UCSD-AML1 (cell line): ENCODE results near the gene CDX4.
"Not testable (repeated sequence)": the region's sequence is repeated elsewhere in the genome, so short reads cannot be mapped to it uniquely, and the experiment has no call there.

ENCODE experiments used
- DNase-seq: peaks from one replicate; lab custom pipeline; 2025; ENCODE audit not compliant: unreplicated experiment; lab: John Stamatoyannopoulos, UW

Gene CDX4

GRCh38 chrX:73446831-73447230 is at the start of gene CDX4:
CDX4 (plus strand) TSS chrX:73447053; CDS start chrX:73447254, 201 bp downstream.
- no peak for DNase-seq

- no peak for DNase-seq
Observed at GRCh38 chrX:73398185-73398914, 48.5 kb upstream of the CDX4 start.

GRCh38 chrX:73400136-73400748 is 46.6 kb upstream of the CDX4 start:
- no peak for DNase-seq

GRCh38 chrX:73401591-73402266 is 45.1 kb upstream of the CDX4 start:
- no peak for DNase-seq

- no peak for DNase-seq
Observed at GRCh38 chrX:73412930-73413329, 33.9 kb upstream of the CDX4 start.

GRCh38 chrX:73447311-73447794 is 500 bp downstream of the CDX4 start:
- DNase-seq, result no peak

- no peak for DNase-seq
Observed at GRCh38 chrX:73448379-73448778, 1.5 kb downstream of the CDX4 start.

GRCh38 chrX:73455171-73455570 is 8.3 kb downstream of the CDX4 start:
- DNase-seq, result no peak

GRCh38 chrX:73457306-73457705 is 10.5 kb downstream of the CDX4 start:
- DNase-seq, result no peak

GRCh38 chrX:73468376-73468775 is 21.5 kb downstream of the CDX4 start:
- no peak for DNase-seq

GRCh38 chrX:73478961-73479360 is 32.1 kb downstream of the CDX4 start:
- DNase-seq, result no peak

- DNase-seq, result no peak
Observed at GRCh38 chrX:73481521-73481920, 34.7 kb downstream of the CDX4 start.

- DNase-seq, result no peak
Observed at GRCh38 chrX:73490661-73491060, 43.8 kb downstream of the CDX4 start.

GRCh38 chrX:73492178-73492577 is 45.3 kb downstream of the CDX4 start:
- DNase-seq, result not testable (repeated sequence)
